ENCODE data around the gene FEZF1.

DNA sequence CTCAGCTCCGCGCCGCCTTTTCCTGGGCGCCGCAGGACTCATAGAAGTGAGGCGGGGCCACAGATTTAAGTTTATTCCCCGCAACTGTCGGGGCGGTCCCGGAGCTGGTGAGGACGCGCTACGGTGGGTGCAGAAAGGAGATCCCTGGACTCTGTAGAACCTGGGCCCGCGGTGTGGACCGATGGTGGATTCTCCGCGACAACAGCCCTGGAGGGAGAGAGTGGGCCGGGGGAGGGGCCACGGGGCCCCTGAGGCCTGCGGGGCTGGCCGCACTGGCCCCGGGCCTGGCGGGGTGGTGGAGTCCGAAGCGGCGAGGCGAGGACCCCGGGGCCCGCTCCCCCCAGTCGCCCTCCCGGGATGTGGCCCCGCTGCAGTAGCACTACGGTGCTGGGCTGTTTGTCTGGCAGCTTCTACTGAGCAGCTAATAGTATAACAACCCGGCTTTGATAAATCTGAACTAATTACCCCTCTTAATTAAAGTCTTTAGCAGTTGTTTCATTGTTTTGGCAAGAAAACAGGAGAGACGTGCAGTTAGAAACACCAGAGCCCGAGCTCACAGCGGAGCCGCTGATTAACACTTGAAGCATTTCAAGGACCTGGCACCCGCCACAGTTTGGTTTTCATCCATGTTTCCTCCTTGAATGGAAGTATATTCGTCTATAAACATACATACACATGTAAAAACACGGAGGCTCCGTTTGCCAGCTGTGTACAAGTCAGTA, 4.2 kb downstream of the FEZF1 start:
- TF ChIP-seq, protein P1, sequence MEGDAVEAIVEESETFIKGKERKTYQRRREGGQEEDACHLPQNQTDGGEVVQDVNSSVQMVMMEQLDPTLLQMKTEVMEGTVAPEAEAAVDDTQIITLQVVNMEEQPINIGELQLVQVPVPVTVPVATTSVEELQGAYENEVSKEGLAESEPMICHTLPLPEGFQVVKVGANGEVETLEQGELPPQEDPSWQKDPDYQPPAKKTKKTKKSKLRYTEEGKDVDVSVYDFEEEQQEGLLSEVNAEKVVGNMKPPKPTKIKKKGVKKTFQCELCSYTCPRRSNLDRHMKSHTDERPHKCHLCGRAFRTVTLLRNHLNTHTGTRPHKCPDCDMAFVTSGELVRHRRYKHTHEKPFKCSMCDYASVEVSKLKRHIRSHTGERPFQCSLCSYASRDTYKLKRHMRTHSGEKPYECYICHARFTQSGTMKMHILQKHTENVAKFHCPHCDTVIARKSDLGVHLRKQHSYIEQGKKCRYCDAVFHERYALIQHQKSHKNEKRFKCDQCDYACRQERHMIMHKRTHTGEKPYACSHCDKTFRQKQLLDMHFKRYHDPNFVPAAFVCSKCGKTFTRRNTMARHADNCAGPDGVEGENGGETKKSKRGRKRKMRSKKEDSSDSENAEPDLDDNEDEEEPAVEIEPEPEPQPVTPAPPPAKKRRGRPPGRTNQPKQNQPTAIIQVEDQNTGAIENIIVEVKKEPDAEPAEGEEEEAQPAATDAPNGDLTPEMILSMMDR (conservative IDR thresholded peaks at IDR 0.05), result no peak
- no peak for TF ChIP-seq EZH2 (IDR thresholded peaks at IDR 0.05; ENCODE audit: low read depth)

Data from PC-9 (cell line).